Astrocyte (in vitro differentiated cells and primary cell): ENCODE data around the gene PPP2R2C.

ENCODE experiments used
- EZH2 ChIP-seq: IDR thresholded peaks from 2 replicates; pipeline ENCODE4 v1.6.1; 2012; ENCODE audit warnings: mild to moderate bottlenecking, low read length, inconsistent platforms; ENCODE audit not compliant: insufficient read depth
- TF ChIP-seq, protein P1 (sequence below): IDR thresholded peaks from 2 replicates; pipeline ENCODE4 v1.5.1; 2011; ENCODE audit warnings: low read depth, mild to moderate bottlenecking, inconsistent platforms, low read length, moderate library complexity; ENCODE audit not compliant: insufficient read depth

- TF ChIP-seq EZH2: no peak
- TF ChIP-seq, protein P1, sequence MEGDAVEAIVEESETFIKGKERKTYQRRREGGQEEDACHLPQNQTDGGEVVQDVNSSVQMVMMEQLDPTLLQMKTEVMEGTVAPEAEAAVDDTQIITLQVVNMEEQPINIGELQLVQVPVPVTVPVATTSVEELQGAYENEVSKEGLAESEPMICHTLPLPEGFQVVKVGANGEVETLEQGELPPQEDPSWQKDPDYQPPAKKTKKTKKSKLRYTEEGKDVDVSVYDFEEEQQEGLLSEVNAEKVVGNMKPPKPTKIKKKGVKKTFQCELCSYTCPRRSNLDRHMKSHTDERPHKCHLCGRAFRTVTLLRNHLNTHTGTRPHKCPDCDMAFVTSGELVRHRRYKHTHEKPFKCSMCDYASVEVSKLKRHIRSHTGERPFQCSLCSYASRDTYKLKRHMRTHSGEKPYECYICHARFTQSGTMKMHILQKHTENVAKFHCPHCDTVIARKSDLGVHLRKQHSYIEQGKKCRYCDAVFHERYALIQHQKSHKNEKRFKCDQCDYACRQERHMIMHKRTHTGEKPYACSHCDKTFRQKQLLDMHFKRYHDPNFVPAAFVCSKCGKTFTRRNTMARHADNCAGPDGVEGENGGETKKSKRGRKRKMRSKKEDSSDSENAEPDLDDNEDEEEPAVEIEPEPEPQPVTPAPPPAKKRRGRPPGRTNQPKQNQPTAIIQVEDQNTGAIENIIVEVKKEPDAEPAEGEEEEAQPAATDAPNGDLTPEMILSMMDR: no peak
Observed at GRCh38 chr4:6395466-6396228, 76.8 kb downstream of the PPP2R2C start.
